Measurements from ENCODE around the gene OR2M4. TPM values are rescaled to one million over a fixed set of nuclear protein-coding genes. Genes with fewer than 3 reads are reported as not detected.

The OR2M4 gene
- total RNA-seq = not detected

- no peak for TF ChIP-seq CTCF (IDR thresholded peaks at IDR 0.05)
Measured at GRCh38 chr1:248231117-248231516, at the start of gene OR2M4. TSS of gene OR2M4 (plus strand) at chr1:248231417. CDS start at chr1:248238929, 7,512 bp downstream.

GRCh38 chr1:248183996-248184395, 47.2 kb upstream of the OR2M4 start:
- DNase-seq (ENCODE audit: low spot score) (no peak), ATAC-seq (ENCODE audit: low FRiP score) (no peak)
- TF ChIP-seq CTCF (IDR thresholded peaks at IDR 0.05) = no peak

More at GRCh38 chr1:248231117-248231516, at the start of gene OR2M4:
- no peak for ATAC-seq (ENCODE audit: low FRiP score)
- DNase-seq (ENCODE audit: low spot score) = no peak

GRCh38 chr1:248187363-248187762, 43.9 kb upstream of the OR2M4 start:
- no peak for ATAC-seq (ENCODE audit: low FRiP score)
- DNase-seq (ENCODE audit: low spot score) = no peak
- TF ChIP-seq CTCF (IDR thresholded peaks at IDR 0.05) = no peak

GRCh38 chr1:248189026-248189425, 42.2 kb upstream of the OR2M4 start:
- DNase-seq (ENCODE audit: low spot score) (no peak), ATAC-seq (ENCODE audit: low FRiP score) (no peak)
- no peak for TF ChIP-seq CTCF (IDR thresholded peaks at IDR 0.05)

- no peak for DNase-seq (ENCODE audit: low spot score)
- ATAC-seq (ENCODE audit: low FRiP score) = no peak
- TF ChIP-seq CTCF (IDR thresholded peaks at IDR 0.05) = no peak
Measured at GRCh38 chr1:248194117-248194516, 37.1 kb upstream of the OR2M4 start.

- no peak for TF ChIP-seq CTCF (IDR thresholded peaks at IDR 0.05)
- DNase-seq (ENCODE audit: low spot score) = no peak
- ATAC-seq (ENCODE audit: low FRiP score) = no peak
Measured at GRCh38 chr1:248196965-248197364, 34.3 kb upstream of the OR2M4 start, which contains the start of gene OR2M3. TSS of gene OR2M3 (plus strand) at chr1:248197265. CDS start at chr1:248203068, 5,803 bp downstream.

GRCh38 chr1:248215880-248216279, 15.3 kb upstream of the OR2M4 start:
- ATAC-seq (ENCODE audit: low FRiP score) (no peak), DNase-seq (ENCODE audit: low spot score) (no peak)
- TF ChIP-seq CTCF (IDR thresholded peaks at IDR 0.05) = no peak

Measured in omental fat pad (tissue), 4 donors.